ENCODE results near the gene RPL10.

The RPL10 gene

DNA sequence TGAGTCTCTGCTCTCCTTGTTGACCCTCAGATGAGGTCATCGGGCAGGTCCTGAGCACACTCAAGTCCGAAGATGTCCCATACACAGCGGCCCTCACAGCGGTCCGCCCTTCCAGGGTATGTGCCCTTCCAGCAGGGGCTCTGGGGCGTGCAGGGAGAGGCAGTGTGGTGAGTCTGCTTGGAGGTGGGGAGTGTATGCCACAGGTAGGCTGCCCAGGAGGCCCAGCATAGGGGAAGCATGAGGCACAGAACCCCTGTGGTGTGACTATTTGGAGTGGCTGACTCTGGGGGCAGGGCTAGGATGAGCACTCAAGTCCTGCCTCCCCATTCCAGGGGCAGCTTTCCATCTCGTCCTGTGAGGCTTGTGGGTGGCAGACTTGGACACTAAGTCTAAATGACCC is 35.4 kb downstream of the RPL10 start:
- no peak for DNase-seq

DNA sequence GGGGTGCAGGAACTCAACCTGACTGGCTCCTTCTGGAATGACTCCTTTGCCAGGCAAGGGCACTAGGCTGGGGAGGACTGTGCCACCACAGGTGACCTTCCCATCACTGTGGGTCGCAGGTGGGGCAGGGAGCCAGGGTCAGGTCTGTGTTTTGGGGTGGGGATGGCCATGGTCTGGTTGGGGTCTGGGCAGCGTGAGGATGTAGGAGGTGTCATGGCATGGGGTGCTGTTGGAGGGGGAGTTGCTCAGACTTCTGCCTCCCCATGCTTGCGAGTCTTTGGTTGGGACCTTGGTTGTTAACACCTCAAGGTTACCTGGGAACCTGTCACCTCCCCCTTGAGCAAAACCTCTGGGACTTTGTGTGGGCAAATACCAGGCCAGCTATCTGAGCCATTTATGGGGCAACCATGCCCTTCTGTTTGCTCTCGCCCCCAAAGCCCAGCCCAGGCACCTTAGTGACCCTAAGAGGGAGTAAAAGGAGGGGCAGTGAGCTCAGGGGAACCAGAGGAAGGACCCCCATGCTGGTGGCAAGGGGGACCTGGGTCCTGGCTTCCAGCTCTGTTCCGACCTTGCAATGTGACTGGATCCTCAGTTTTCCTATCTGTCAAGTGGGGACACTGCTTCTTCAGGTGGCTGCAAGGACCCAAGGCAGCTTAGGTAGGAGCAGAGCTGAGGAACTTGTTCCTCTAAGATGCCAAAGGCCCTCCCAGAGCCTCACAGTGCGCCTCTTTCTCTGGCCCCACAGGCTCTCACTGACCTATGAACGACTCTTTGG is 36.4 kb downstream of the RPL10 start:
- DNase-seq = no peak

DNA sequence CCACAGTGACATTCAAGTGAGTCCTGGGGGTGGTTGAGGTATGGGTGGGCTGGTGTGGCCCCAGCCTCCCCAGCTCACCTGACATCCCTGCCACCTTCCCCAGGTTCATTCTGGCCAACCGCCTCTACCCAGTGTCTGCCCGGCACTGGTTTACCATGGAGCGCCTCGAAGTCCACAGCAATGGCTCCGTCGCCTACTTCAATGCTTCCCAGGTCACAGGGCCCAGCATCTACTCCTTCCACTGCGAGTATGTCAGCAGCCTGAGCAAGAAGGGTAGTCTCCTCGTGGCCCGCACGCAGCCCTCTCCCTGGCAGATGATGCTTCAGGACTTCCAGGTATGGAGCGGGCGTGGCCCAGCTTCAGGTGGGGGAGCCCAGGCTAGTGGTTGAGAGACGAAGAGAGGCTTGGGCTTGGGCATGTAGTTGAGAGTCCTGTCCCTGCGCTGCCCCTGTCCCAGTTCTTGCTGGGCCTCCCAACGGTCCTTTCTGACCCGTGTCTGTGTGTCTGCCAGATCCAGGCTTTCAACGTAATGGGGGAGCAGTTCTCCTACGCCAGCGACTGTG is 37.1 kb downstream of the RPL10 start:
- DNase-seq = no peak

DNA sequence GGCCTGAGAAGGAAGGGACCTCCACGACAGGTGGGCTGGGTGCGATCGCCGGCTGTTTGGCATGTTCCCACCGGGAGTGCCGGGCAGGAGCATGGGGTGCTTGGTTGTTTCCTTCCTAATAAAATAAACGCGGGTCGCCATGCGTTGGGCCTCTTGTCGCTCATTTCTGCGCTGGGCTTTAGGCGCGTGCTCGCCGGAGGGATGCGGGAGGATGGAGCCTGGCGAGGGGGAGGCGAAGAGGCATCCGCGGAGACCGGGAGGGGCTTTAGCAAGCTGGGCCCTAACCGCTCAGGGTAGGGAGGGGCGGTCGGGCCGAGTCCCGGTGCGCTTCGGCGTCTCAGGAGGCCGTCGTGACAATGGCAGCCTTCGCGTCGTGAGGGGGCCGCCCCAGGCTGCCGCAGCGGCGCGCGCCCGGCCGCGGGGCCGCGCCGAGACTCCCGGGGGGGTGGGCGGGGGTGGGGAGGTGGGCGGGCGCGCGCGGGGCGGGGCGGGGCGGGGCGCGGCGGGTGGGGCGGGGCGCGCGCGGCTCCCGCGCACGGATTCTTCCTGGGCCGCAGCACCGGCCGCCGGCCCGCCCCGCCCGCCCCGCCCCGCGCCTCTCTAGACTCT is 38.3 kb downstream of the RPL10 start:
- peak; percentile 47 for DNase-seq

DNA sequence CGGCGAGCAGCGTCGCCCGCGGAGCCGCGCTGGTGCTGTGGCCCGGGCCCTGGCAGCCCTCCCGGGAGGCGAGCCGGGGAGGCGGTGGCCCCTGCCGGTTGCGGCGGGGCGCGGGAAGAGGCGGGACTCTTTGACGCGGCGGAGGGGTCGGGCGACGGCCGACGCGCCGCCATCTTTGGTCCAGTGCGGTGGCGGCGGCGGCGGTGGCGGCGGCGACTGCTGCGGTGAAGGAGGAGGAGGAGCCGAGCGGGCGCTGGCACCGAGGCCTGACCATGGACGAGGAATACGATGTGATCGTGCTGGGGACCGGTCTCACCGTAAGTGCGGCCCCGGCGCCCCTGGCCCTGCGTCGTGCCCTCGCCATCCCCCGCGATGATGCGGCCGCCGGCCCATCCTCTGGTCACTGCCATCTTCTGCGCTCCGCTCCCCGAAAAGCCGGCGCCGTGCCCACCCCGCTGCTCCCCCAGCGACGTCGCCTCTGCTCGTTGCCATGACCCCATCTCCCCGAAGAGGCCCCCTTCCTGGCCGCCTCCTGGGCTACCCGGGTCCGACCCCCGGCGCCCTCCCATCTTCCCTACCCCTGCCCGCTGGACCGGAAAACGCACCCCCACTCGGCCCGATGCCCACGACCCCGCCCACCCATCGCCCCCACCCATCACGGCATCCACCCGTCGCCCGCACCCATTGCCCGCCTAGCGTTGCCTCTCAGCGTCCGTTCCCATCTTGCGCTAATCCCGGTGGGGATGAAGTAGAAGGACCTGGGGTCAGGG is 39.0 kb downstream of the RPL10 start, which contains the start of gene GDI1:
TSS of gene GDI1 (plus strand) at position 172 of the 770 bp plus-strand sequence. CDS start at position 273, 101 bp downstream.
- peak; percentile 43 for DNase-seq

DNA sequence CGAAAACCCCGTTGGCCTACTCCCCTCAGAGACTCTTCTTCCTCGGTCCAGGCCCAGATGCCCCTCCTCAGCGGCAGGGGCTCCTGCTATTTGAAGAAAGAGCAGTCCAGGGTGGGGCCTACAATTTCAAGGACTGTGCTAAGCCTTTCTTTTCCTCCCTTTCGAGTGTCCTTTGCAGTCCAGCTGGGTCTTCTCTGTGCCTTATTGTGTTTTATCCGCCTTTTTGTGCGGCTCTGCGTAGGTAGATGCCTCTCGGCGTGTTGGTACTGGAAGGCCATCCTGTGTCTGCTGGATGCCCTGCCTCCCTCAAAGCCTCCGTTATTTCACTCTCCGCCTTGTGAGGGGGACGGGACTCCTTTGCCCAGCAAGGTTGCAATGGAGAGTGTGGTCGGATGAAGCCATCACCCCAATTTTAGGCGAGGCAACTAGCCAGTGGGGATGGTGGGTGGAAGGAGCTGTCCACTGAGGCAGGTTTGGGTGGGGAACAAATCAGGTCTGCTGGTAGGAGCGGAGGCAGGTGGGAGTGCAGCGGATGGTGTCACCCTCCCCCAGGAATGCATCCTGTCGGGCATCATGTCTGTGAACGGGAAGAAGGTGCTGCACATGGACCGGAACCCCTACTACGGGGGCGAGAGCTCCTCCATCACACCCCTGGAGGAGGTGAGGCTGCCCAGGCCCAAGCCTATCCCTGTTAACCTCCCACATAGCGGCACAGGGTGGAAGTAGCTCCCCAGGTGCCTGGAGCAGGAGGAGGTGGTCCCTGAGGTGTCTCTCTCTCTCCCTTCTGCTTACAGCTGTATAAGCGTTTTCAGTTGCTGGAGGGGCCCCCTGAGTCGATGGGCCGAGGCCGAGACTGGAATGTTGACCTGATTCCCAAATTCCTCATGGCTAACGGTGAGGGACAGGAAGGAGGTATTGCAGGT is 40.1 kb downstream of the RPL10 start:
- no peak for DNase-seq

DNA sequence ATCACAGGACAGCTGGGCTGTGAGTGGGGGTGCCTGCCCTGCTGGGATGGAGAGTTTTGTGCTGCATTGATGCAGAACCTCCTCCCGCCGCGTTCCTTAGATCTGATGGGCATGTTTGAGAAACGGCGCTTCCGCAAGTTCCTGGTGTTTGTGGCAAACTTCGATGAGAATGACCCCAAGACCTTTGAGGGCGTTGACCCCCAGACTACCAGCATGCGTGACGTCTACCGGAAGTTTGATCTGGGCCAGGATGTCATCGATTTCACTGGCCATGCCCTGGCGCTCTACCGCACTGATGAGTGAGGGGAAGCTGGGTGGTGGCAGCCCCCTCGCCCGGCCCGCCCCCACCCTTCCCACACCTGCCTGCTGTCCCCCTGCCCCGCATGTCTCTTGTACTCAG is 41.7 kb downstream of the RPL10 start:
- DNase-seq = no peak

DNA sequence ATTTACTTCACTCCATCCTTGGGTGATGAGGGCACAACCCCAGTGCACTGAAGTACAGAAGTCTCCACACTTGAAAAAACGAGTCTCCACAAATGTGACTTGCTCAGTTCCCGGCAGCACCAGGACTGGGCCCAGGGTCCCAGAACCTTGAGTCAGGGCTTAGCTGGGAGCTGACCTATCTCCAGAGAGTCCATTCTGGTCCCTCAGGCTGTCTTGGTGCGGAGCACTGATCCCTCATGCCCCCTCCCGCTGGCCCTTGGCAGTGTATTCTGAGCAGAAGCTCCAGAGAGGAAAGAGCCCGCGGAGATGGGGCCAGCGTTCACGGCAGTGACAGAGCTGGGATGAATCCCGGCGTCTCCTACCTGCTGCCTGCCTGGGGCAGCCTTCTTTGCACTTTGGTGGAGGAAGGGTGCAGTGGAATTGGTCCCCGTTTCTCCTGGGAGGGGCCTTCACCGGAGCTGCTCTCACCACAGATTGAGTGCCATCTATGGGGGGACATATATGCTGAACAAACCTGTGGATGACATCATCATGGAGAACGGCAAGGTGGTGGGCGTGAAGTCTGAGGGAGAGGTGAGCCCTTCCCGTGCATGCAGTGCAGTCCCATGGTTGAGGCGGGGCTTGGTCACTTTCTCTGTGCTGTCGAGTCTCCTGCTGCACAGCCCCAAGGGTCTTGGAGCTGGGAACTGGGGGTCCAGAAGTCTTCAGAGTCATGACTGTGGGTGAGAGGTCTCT is 42.6 kb downstream of the RPL10 start:
- no peak for DNase-seq

DNA sequence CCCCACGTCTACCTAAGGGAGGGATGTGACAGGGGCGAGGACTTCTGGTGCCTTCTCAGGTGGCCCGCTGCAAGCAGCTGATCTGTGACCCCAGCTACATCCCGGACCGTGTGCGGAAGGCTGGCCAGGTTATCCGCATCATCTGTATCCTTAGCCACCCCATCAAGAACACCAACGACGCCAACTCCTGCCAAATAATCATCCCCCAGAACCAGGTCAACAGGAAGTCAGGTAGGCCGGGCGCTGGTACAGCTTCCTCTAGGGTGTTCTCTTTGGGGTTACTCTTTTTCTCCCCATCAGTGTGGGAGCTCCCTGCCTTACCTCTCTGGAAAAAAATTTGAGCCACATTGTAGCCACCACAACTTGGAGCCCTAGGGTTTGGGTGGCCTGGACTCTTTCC is 43.4 kb downstream of the RPL10 start:
- DNase-seq = no peak

DNA sequence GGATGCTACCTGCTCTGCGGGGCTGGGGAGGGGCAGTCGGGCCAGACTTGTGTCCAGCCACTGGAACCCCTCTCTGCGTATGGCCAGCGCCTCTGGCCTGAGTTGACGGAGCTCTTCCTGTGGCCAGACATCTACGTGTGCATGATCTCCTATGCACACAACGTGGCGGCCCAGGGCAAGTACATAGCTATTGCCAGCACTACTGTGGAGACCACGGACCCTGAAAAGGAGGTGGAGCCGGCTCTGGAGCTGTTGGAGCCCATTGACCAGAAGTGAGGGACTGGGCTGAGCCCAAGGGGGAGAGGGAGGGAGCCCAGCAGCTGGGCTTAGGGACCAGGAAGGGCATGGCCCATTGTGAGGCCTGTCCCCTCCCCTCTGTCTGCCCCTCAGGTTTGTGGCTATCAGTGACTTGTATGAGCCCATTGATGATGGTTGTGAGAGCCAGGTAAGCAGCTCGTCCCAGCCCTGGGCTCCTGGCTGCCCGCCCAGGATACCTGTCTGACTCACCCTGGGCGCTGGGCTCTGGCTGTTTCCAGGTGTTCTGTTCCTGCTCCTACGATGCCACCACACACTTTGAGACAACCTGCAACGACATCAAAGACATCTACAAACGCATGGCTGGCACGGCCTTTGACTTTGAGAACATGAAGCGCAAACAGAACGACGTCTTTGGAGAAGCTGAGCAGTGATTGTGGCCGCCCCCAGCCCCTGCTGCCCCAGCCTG is 44.0 kb downstream of the RPL10 start:
- DNase-seq = no peak

DNA sequence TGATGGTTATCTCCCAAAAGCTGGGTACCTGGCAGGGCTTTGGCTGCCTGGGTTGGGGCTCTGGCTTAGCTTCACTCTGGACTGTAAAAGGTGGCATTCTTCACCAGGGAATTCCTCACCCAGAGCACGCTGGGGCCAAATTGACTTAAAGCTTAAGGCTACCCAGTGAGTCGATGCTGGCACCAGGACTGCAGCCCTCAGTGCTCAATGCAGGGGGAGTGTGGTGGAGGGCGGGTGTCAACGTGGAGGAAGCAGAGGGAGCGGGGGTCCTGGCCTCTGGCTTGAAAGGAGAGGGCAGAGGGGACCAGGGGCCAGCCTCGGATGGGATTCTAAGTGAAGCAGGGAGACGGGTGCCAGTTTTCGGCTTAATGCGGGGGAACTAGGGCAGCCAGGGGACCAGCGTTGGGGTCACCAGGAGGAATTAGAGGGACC is 45.3 kb downstream of the RPL10 start:
- no peak for DNase-seq

DNA sequence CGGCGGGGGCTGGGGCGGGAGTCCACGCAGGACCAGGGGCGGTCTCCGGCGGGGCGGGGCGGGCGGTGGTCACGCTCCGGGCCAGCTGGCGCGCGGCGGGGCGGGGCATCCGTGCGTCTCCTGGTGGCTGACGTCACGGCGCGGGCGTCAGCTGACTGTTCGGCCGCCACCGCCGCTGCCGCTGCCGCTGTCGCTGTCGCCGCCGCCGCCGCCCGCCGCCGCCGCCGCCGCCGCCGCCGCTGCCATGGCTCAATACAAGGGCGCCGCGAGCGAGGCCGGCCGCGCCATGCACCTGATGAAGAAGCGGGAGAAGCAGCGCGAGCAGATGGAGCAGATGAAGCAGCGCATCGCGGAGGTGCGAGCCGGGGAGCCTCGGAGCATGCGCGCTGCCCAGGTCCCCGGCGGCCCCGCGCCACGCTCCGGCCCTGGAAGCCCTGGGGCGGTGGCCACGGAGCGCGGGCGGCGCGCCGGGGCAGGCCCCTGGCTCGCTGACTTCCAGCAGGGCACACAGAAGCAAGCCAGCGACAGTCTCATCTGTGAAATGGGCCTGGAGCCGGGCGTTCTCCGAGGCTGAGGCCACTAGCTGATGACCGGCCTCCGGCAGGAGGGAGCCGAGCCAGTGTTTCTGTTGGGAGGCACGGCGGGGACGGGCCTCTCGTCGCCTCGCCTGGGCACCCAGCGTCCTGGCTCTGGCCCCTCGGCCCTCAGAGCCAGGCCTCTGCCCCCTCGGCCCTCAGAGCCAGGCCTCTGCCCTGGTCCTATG is 46.0 kb downstream of the RPL10 start, which contains the start of gene FAM50A:
TSS of gene FAM50A (plus strand) at position 150 of the 763 bp plus-strand sequence. CDS start at position 245, 95 bp downstream.
- DNase-seq = peak; percentile 67

DNA sequence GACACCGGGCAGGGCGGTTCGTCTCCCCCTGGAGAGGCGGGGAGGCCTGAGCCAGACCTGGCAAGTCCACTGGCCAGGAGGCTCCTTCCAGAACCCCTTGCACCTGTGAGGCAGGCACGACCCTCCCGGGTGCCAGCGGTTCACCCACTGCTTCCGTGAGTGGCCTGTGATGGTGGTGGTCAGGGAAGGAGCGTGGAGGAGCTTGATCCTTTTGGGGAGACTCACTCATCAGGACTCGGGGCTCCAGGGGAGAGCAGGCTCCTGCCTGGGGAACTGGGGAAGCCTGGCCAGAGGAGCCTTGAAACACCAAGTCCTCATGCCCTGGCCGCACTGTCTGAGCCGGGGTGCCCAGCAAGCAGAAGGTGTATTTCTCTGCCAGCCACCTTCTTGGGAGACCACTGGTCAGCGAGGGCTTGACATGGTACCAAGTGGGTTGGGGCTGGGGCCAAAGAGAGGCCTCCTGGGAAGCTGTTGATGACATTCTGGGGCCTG is 46.6 kb downstream of the RPL10 start:
- no peak for DNase-seq

DNA sequence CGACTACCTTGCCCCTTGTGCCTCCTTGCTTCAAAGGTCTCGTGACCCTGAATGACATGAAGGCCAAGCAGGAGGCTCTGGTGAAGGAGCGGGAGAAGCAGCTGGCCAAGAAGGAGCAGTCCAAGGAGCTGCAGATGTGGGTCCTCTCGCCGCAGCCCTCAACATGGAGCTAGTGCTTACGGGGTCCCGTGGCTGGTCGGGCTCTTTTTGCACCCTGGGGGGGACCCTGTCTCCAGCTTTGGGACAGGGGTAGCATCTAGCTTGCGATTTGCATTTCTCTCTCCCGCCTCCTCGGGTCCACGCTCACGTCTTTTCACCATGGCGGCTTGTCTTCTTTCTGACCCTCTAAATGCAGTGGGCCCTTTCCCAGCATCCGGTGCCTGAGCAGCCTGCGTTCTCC is 47.6 kb downstream of the RPL10 start:
- DNase-seq = no peak

DNA sequence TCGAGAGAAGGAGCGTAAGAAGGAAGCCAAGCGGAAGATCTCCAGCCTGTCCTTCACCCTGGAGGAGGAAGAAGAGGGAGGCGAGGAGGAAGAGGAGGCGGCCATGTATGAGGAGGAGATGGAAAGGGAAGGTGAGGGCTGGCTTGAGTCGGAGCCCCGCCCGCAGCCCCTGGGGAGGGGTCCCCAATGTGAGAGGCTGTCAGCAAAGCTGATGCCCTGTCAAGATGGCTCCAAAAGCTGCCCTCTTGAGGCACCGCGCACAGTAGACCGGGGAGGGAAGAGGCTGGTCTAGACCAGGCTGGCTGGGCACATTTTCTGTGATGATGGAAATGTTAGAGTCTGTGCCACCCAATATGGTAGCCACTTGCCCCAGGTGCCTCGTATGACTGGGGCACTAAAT is 48.3 kb downstream of the RPL10 start:
- no peak for DNase-seq

DNA sequence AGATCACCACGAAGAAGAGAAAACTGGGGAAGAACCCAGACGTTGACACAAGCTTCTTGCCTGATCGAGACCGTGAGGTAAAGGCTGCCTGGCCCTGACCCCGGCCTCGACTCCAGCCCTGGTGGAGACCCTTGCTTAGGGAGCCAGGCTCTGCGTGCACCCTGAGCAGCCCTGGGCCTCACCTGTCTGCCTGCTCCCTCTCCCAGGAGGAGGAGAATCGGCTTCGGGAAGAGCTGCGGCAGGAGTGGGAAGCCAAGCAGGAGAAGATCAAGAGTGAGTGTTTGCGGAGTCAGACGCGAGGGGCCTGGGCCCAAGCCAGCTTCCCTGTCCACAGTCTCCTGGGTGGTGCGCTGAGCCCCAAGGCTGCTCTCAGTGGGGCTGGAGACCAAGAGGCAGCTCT is 50.3 kb downstream of the RPL10 start:
- no peak for DNase-seq

DNA sequence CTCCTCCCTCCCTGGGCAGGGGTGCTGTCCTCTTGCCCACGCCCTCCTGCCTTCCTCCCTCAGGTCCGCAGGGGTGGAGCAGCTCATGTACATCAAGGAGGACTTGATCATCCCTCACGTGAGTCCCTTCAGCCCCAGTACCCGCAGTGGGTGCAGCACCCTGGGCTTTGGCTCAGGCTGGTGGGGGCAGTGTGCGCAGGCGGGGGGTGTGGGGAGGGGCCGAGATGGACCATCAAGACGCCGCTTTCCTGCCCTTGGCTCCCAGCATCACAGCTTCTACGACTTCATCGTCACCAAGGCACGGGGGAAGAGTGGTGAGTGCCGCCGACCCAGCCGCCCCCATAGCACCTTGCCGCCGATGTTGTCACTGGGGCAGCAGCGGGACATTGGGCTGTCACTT is 51.4 kb downstream of the RPL10 start:
- DNase-seq = no peak

DNA sequence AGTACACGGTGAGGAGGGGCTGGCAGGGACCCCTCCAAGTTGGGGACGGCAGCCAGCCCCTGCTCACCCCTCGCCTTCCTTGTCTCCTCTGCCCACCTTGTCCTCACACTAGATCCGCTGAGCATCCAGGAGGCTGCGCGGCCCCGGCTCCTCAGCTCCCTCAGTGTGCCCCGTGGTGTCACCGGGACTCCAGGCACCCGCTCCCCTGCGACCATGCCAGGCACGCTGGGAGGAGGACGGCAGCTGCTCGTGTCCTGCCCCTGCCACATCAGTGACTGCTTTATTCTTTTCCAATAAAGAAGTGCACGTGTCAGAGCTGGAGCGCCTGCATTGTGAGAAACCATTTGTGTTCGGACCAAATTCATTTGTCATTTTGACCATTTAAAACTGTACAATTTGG is 52.1 kb downstream of the RPL10 start:
- DNase-seq = no peak

Measured in stimulated activated naive CD4-positive, alpha-beta T cell treated with Interleukin-2 at 50 U/mL for 16 hours (primary cell).